HG03457 (cell line): ENCODE results near the gene TNFSF11.

ENCODE experiments used
- ATAC-seq: cut with Tn5 transposase; IDR thresholded peaks from one replicate; pipeline ENCODE4 v1.9.1; 2021; ENCODE audit warnings: moderate number of reproducible peaks; ENCODE audit not compliant: unreplicated experiment

Gene TNFSF11

DNA sequence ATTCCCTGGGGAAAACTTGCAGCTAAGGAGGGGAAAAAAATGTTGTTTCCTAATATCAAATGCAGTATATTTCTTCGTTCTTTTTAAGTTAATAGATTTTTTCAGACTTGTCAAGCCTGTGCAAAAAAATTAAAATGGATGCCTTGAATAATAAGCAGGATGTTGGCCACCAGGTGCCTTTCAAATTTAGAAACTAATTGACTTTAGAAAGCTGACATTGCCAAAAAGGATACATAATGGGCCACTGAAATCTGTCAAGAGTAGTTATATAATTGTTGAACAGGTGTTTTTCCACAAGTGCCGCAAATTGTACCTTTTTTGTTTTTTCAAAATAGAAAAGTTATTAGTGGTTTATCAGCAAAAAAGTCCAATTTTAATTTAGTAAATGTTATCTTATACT is 33.6 kb downstream of the TNFSF11 start:
- no peak for ATAC-seq

GRCh38 chr13:42610649-42611048 is 36.7 kb downstream of the TNFSF11 start:
- no peak for ATAC-seq

- no peak for ATAC-seq
Measured at GRCh38 chr13:42611086-42611779, 37.3 kb downstream of the TNFSF11 start.

DNA sequence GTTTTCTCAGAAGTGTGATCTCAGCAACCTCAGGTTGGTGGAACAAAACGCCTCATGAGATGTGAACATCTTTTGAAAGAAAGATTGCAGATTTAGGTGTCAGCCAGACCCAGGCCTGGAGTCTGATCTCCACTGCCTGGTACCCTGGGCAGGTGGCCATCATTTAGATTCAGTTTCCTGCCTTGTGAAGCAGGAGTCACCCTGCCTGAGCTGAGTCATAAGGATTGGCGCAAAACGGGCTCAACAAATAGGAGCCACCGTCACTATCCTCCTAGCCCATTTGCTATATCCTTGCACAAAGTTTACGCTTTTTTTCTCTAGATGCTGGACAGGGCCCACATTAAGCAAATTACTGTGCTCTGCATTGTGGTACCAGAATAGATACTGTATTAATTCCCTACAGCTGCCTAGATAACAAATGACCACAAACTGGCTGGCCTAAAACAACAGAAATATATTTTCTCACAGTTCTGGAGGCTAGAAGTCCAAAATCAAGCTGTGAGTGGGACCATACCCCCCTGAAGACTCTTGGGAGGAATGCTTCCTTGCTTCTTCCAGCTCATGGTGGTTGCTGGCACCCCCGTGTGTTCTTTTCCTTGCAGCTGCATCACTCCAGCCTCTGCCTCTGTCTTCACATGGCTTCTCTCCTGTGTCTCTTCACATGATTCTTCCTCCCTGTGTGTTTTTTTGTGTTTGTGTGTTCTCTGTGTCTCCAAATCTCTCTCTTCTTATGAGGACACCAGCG is 38.2 kb downstream of the TNFSF11 start:
- no peak for ATAC-seq

GRCh38 chr13:42614436-42615035 is 40.6 kb downstream of the TNFSF11 start:
- ATAC-seq, result no peak

GRCh38 chr13:42615691-42616090 is 41.7 kb downstream of the TNFSF11 start:
- ATAC-seq, result no peak

DNA sequence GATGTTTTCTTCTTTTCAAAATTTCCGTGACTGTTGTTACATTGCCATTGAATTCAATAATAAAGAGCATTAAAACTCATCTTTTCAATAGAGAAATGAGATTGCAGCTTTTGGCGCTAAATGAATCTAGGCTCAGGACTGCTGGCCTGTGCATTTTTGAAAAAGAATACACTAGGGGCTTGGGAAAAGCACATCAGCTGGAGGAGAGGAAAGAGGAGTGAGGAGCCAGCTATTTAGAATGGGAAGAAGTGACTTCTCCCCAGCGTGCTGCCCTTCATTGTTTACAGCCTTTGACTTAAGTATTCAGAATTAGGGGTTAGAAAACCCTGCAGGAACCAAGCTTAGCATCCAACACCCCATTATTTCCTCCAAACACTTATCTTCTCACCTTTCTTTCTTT is 43.3 kb downstream of the TNFSF11 start:
- ATAC-seq, result no peak

- no peak for ATAC-seq
Measured at GRCh38 chr13:42623916-42624315, 50.0 kb downstream of the TNFSF11 start.

- no peak for ATAC-seq
Measured at GRCh38 chr13:42625611-42626010, 51.7 kb downstream of the TNFSF11 start.

DNA sequence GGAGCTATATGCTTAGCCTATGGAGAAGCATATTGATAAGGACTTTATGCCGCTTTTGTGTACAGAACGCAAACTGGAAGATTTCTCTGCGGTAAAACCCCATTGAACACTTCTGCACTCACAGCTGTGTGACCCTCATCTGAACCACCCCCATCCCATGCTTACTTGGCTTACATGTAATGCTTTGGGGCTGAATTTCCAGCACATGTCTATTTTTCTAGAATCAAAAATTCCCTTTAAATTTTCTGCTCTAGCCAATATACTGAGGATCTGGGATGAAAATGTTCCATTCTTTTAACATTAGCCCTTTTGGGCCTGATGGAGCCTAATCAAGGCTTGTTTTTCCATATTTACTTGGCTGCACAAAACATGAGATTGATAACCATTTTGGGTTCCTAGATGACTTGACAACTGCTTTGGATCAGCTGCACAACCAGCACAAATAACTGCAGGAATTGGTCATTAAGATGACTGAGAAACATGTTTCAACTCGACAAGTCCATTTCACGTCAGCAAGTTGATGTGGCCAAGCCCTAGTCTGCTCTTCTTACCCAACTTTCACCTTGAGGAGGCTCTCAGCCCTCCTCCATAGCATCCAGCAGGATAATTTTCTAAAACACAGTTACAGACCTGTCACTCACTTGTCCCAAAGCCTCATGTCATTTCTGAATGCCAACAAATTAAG is 52.4 kb downstream of the TNFSF11 start:
- no peak for ATAC-seq

GRCh38 chr13:42628666-42629065 is 54.7 kb downstream of the TNFSF11 start:
- ATAC-seq, result no peak

- no peak for ATAC-seq
Measured at GRCh38 chr13:42631181-42631580, 57.2 kb downstream of the TNFSF11 start.

DNA sequence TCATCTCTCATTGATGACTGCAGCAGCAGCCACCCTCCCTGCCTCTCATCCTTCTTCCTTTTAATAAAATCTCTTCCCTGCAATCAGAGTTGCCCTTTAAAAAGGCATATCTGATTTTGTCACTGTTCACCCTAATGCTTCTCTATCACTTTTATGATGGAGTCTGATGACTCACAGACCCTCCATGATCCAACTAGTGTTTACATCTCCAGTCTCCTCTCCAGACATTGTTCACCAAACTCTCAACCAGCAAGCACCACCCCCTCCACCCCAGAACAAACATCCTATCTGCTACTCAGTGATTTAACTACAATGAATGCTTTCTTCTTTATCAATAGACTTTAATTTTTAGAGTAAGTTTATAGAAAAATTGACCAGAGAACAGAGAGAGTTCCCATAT is 59.5 kb downstream of the TNFSF11 start:
- no peak for ATAC-seq

GRCh38 chr13:42638101-42638500 is 64.1 kb downstream of the TNFSF11 start:
- ATAC-seq, result no peak

GRCh38 chr13:42638886-42639285 is 64.9 kb downstream of the TNFSF11 start:
- ATAC-seq, result no peak

DNA sequence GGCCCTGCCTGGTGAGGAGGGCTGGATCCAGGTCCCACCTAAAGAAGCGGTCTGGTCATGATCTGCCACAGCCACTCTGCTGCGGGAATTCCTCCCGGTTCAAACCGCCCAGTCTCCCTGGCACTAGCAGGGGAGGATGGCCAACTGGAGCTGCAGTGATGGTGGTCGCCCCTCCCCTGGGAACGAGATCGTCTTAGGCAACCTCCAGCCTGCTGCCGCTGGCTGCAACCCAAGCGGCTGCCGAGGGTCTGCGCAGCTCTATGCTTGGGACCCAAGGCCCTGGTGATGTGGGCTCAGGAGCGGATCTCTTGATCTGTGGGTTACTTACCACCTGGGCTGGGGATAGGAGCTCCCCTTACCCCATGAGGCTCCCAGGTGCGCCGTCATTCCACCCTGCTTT is 69.1 kb downstream of the TNFSF11 start:
- no peak for ATAC-seq

DNA sequence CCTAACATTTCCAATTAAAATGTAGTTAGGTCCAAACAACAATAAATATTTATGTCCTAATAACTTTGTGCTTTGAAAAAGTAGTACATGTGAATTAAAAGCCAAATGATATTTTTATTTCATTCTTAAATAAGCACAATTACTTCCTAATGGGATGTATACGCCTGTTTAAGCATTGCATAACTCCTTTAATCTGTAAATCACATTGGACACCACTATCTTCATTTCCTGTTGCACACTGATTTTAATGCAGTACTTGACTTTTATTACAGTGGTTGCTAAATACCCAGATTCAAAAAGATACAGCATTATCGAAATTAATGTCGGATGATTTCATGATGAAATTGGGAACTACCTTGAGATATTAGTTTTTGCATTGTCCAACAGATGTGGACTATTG is 70.9 kb downstream of the TNFSF11 start:
- no peak for ATAC-seq

DNA sequence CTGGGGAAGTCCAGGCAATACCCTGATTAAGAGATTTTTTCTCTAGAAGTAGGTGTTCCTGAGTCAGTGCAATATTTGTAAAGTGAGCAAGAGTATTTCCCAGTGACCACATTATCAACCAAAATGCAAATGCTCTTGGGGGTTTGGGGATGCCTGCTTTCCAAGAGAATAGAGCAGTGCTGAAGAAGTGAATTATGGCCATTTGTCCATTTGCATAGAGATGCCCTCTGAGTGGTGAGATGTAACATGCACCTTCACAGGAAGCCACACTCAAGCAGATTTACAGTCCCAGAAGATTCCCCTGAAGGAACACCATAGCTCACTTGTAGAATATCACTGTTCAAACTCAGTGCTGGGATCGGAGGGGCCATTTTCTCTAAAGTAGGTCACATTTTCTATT is 71.8 kb downstream of the TNFSF11 start:
- ATAC-seq, result no peak

DNA sequence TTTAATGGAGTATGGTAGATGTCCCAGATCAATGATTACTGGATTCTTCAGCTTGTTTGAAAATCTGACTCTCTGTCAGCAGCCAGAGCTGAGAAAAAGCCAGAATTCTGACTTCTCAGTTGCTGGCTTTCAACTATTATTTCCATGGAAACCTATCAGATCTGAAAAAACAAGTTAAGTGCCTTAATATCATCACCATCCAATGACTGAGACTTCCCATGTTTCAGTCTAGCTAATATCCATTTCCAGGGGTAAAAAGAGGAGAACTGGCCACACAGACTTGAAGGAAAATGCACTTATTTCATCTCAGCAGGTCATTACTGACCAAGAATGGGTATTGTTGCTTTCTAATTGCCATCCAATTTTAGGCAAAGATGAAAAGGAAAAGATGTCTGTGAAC is 75.2 kb downstream of the TNFSF11 start:
- no peak for ATAC-seq

- no peak for ATAC-seq
Measured at GRCh38 chr13:42649831-42650230, 75.9 kb downstream of the TNFSF11 start.

DNA sequence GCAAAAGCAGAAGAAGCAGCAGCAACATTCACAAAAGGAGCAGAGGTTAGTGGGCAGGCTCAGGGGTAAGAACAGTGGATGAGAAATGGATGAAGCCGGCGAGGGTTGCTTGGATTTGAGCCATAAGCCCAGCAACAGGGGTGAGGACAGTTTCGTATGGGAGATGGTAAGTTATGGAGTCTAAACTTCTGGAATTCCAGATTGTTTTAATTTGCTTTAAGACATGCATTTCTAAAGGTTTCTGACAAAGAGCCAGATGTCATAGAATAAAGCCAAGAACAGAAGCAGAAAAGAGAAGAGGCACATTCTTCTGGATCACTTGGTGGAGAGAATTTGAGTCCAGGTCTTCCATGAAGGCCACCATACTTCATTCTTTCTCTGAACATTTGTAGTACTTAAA is 76.6 kb downstream of the TNFSF11 start:
- ATAC-seq, result no peak
